GF-D8 (cell line): ENCODE results near the gene GTF2IRD1.
"Not testable (repeated sequence)": the region's sequence is repeated elsewhere in the genome, so short reads cannot be mapped to it uniquely, and the experiment has no call there.

ENCODE experiments used
- DNase-seq: peaks from one replicate; lab custom pipeline; 2025; lab: John Stamatoyannopoulos, UW

The GTF2IRD1 gene

GRCh38 chr7:74453322-74454011 lies at the start of gene GTF2IRD1:
TSS of gene GTF2IRD1 (plus strand) at chr7:74453906. CDS start at chr7:74508081, 54,175 bp downstream.
- DNase-seq: no peak

- no peak for DNase-seq
Measured at GRCh38 chr7:74404388-74404700, 49.4 kb upstream of the GTF2IRD1 start.

GRCh38 chr7:74404741-74405140 lies 49.0 kb upstream of the GTF2IRD1 start:
- DNase-seq: no peak

GRCh38 chr7:74405191-74405898 lies 48.4 kb upstream of the GTF2IRD1 start:
- DNase-seq: no peak

- DNase-seq: peak; percentile 69
Measured at GRCh38 chr7:74405899-74406512, 47.7 kb upstream of the GTF2IRD1 start.

- no peak for DNase-seq
Measured at GRCh38 chr7:74407958-74408357, 45.7 kb upstream of the GTF2IRD1 start.

GRCh38 chr7:74409571-74409970 lies 44.1 kb upstream of the GTF2IRD1 start:
- DNase-seq: no peak

GRCh38 chr7:74410772-74411171 lies 42.9 kb upstream of the GTF2IRD1 start:
- DNase-seq: no peak

- DNase-seq: not testable (repeated sequence)
Measured at GRCh38 chr7:74411571-74411970, 42.1 kb upstream of the GTF2IRD1 start.

- DNase-seq: no peak
Measured at GRCh38 chr7:74412056-74412455, 41.6 kb upstream of the GTF2IRD1 start.

- no peak for DNase-seq
Measured at GRCh38 chr7:74412603-74413002, 41.1 kb upstream of the GTF2IRD1 start.

GRCh38 chr7:74414595-74415333 lies 38.9 kb upstream of the GTF2IRD1 start:
- not testable (repeated sequence) for DNase-seq

GRCh38 chr7:74417419-74417971 lies 36.2 kb upstream of the GTF2IRD1 start:
- no peak for DNase-seq

- no peak for DNase-seq
Measured at GRCh38 chr7:74418076-74418475, 35.6 kb upstream of the GTF2IRD1 start.

- DNase-seq: no peak
Measured at GRCh38 chr7:74418538-74418937, 35.2 kb upstream of the GTF2IRD1 start.

- not testable (repeated sequence) for DNase-seq
Measured at GRCh38 chr7:74419232-74419631, 34.5 kb upstream of the GTF2IRD1 start.

GRCh38 chr7:74420006-74420405 lies 33.7 kb upstream of the GTF2IRD1 start:
- DNase-seq: no peak

- DNase-seq: no peak
Measured at GRCh38 chr7:74424291-74424880, 29.3 kb upstream of the GTF2IRD1 start.

- DNase-seq: no peak
Measured at GRCh38 chr7:74428023-74428422, 25.7 kb upstream of the GTF2IRD1 start.

- no peak for DNase-seq
Measured at GRCh38 chr7:74429153-74429747, 24.5 kb upstream of the GTF2IRD1 start.

- not testable (repeated sequence) for DNase-seq
Measured at GRCh38 chr7:74430409-74430808, 23.3 kb upstream of the GTF2IRD1 start.
